ENCODE results near the gene PFKFB1.

Gene PFKFB1

DNA sequence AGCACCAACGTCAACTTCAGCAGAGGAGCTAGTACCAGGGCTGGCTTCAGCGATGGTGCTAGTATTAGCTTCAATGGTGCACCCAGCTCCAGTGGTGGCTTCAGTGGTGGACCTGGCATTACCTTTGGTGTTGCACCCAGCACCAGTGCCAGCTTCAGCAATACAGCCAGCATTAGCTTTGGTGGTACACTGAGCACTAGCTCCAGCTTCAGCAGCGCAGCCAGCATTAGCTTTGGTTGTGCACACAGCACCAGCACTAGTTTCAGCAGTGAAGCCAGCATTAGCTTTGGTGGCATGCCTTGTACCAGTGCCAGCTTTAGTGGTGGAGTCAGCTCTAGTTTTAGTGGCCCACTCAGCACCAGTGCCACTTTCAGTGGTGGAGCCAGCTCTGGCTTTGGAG lies 65.1 kb downstream of the PFKFB1 start:
- DNase-seq (ENCODE audit: insufficient read length, low spot score), result no peak
- FAIRE-seq, result no peak

DNA sequence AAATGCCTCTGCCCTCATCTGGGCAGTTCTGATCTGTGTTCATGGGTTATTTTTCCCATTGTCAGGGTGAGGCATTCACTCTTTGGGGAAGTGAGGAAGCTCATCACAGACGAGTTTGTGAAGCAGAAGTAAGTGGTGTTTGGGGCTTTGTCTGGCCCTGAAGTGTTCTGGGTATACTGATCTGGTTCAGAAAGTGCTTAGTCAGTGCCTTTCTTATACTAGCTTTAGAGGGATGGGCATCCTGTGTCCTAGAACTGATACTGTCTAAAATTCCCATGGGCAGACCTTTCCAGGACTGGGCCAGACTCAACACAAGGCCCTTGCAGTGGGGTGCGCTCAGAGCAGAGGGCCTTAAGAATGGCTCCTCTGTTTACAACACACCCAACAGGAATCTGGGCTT lies 67.0 kb downstream of the PFKFB1 start:
- DNase-seq (ENCODE audit: insufficient read length, low spot score) (no peak), FAIRE-seq (no peak)

DNA sequence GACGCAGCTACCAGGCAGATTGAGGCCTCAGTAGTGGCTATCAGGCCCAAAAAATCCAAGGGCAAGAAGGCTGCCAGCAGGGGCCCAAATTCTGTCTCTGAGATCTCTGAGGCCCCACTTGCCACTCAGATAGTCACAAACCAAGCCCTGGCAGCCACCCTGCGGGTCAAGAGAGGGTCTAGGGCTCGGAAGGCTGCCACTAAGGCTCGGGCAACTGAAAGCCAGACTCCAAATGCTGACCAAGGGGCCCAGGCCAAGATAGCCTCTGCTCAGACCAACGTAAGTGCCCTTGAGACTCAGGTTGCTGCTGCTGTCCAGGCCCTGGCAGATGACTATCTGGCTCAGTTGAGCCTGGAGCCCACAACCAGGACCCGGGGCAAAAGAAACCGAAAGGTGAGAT lies 70.6 kb downstream of the PFKFB1 start:
- no peak for FAIRE-seq
- no peak for DNase-seq (ENCODE audit: insufficient read length, low spot score)

DNA sequence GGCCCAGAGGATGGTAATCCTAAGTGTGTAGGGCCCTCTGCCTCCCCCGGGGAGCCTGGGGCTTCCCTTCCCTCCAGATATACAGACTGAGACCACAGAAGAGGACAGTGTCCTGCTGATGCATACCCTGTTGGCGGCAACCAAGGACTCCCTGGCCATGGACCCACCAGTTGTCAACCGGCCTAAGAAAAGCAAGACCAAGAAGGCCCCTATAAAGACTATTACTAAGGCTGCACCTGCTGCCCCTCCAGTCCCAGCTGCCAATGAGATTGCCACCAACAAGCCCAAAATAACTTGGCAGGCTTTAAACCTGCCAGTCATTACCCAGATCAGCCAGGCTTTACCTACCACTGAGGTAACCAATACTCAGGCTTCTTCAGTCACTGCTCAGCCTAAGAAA lies 71.4 kb downstream of the PFKFB1 start:
- FAIRE-seq, result no peak
- no peak for DNase-seq (ENCODE audit: insufficient read length, low spot score)

DNA sequence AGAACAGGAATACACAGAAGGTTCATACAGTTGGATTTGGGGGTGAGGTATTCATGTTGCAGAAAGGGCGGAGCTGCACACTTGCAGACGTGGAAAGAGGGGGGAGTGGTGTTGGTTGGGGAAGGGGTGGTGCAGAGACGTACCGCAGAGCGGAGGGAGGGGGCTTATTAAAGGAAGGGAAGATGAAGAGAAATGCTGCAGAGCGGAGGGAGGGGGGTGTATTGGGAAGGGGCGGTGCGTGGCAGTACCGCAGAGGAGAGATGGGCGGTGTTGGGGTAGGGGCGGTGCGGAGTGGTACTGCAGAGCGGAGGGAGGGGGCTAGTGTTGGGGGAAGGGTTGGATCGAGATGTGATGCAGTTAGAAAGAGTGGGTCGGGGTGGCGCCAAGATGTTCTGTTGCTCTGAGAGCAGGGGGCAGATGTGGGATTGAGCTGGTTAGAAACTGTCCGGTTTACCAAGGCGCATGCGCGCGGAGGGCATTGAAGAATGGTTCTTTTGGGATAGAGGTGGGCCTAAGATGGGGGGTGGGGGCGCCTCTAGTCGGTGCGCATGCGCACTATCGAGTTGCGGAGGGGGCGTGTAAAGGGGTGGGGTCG lies 72.5 kb downstream of the PFKFB1 start:
- peak; percentile 51 for DNase-seq (ENCODE audit: insufficient read length, low spot score)
- no peak for FAIRE-seq

DNA sequence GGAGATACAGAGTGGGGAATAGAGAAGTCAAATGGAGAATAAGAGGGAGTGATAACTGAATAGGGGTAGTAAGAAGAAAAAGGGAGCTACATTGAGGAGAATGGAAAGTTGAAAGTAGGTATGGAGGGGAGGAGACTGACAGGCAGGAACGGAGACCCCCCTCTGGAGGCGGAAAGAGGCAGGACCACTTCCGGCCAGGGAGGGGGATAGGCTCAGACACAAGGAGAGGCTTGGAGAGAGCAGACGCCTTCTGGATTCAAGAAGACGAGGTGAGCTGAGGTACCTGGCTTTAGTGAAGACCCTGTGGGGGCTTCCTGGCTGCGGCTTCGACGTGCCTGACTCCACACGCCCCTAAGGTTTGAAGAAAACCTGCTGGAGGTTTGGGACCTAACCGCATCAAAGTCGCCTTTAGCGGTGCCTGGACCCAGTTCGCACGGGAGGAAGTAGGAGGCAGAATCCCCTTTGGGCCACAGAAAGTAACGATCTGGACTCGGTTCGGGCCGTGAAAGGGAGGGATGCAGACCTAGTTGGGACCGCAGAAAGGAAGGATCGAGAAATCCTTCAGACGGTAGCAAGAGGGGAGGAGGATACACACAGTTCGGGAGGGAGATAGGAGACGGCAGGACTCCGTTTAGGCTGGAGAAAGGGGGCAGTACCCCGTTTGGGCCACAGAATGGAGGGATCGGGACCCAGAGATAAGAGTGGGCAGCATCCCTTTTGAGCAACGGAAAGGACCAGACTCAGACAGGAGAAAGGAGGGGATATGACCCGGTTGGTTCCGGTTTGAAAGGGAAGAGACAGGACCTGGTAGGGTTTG lies 73.2 kb downstream of the PFKFB1 start, which contains the start of gene TRO:
TSS of gene TRO (plus strand) at position 215 of the 817 bp plus-strand sequence. CDS start 1,423 bp downstream, outside the sequence.
- FAIRE-seq (no peak), DNase-seq (ENCODE audit: insufficient read length, low spot score) (no peak)

DNA sequence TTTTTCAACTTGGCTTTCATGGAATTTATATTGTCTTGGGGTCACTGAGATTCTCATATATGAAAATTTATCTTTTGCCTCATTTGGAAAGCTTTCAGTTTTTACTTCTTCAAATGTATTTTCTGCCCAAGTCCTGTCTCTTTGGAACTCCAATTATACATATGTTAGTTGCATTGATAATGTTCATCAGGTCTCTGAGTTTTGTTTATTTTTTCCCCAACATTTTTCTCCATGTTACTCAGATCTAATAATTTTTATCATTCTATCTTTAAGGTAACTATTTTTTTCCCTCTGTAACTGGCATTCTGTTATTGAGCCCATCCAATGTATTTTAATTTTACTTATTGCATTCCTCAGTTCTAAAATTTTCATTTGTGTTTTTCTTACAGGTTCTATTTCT lies 84.0 kb downstream of the PFKFB1 start:
- FAIRE-seq (no peak), DNase-seq (ENCODE audit: insufficient read length, low spot score) (no peak)

DNA sequence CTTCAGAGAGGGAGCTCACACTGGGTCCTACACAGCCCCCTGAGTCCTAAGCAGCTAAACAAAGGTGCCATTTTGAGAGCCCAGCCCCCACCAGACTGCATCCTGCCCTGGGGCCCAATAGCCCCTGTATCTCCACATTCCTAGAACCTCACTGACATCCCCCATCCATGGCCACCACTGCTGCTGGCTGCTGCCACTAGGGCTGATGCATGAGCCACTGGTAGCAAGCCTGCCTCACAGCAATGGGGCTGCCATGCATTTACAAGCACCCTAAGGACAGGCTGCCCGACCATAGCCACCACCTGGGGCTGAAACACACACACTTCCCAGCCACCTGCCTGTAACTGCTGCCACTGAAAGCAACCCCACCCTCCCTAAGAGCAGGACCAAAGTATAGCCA lies 99.8 kb downstream of the PFKFB1 start:
- FAIRE-seq, result no peak

DNA sequence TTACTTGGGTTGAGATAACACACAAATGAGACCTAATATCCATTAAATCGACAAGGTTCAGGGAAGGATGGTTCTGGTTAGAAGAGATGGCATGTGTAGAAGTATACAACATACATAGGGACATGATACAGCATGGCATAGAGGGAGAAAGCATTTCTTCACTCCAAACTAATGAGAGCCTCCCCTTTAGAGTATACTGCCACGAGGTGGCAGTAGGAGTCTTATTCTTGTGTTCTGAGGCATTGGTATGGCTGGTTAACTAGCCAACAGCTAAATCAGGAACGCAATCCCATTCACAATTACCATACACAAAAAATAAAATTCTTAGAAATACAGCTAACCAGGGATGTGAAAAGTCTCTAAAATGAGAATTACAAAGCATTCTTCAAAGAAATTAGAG lies 102.4 kb downstream of the PFKFB1 start:
- no peak for FAIRE-seq
- DNase-seq (ENCODE audit: insufficient read length, low spot score), result no peak

More for the DNA sequence above, 99.8 kb downstream of the PFKFB1 start:
- no peak for DNase-seq (ENCODE audit: insufficient read length, low spot score)

DNA sequence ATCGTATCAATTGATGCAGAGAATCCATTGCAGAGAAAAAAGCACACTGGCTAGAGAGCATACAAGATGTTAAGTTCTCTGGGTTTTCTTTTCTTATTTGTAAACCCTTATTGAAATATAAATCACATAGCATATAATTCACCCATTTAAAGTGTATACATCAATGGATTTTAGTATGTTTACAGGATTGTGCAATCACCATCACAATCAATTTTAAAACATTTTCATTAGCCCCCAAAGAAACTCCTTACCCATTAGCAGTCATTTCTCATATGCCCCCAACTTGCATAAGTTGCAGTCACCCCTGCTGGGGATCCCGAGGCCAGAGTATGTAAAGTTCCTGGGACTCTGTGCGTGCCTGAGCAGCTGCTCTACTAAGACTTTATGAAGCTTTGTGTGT lies 108.2 kb downstream of the PFKFB1 start:
- FAIRE-seq, result no peak
- DNase-seq (ENCODE audit: insufficient read length, low spot score), result no peak

Data from HTR-8/SVneo (cell line).